GM18907 (cell line): ENCODE data around the gene STOM.
"Not testable (repeated sequence)": the region's sequence is repeated elsewhere in the genome, so short reads cannot be mapped to it uniquely, and the experiment has no call there.

Experiments
- ATAC-seq: cut with Tn5 transposase; IDR thresholded peaks from one replicate; pipeline ENCODE4 v1.9.1; 2021; ENCODE audit warnings: mild to moderate bottlenecking, moderate library complexity; ENCODE audit not compliant: unreplicated experiment

The STOM gene

DNA sequence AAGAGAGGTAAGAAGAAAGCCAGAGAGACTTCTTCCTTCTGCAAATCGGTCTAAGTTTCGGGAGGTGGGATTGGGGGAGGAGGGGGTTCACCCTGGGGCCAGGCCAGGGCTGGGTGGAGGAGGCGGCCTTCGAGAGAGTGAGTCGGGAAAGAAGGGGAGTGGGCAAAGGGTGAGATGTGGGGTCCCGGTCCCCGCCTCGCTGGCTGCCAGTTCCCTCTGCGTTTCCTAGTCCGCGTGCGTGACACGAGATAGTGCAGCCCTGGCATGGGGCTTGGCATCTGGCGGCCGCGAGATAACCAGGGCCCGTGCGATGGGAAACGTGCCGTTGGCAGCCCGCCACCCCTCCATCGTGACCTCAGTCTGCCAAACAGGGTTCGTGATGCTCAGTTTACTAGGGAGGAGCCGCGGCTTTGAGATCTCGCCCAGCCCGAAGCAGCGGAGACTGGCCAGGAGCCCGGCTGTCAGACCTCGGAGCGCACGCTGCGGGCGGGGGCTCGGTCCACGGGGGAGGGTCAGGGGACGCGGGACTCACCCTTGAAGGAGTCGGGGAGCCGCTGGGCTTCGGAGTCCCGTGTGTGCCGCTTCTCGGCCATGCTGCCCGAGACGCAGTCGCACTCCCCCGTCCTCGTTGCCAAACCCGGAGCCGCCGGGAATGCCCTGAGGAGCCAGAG, at the start of gene STOM:
TSS of gene STOM (minus strand) at position 656 of the 671 bp plus-strand sequence. CDS start at position 593, 63 bp downstream.
- peak; percentile 62 for ATAC-seq

DNA sequence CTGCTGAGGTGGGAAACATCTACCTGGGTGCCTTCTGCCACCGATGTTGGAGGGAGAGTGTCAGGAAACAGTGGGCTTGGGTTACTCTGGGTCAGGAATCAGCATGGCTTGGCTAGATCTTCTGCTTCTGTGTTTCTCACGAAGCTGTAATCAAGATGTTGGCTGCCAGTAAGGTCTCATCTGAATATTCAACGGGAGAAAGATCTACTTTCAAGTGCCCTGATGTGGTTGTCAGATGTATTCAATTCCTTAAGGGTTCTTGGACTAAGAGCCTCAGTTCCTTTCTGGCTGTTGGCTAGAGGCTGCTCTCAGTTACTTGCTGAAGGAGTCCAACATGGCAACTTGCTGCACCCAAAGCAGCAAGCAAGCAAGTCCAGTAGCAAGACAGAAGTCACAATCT, 41.9 kb upstream of the STOM start:
- ATAC-seq = no peak

DNA sequence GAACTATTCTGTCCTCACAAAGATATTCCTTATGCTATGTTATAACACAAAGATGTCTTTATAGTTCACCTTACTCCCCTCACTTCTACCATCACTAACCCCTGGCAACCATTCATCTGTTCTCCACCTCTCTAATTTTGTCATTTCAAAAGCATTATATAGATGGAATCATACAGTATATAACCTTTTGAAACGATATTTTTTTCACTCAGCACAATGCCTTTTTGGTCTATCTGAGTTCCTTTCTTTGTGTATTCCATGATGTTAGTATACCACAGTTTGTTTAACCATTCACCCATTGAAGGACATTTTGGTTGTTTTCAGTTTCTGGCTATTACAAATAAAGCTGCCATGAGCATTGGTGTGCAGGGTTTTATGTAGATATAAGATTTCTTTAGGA, 35.8 kb upstream of the STOM start:
- no peak for ATAC-seq

- no peak for ATAC-seq
These were observed 34.9 kb upstream of the STOM start for GRCh38 chr9:121404906-121405305.

- no peak for ATAC-seq
These were observed 30.0 kb upstream of the STOM start for GRCh38 chr9:121399883-121400607.

- ATAC-seq = no peak
These were observed 29.3 kb upstream of the STOM start for GRCh38 chr9:121399126-121399882.

- no peak for ATAC-seq
These were observed 28.3 kb upstream of the STOM start for GRCh38 chr9:121398374-121398773.

DNA sequence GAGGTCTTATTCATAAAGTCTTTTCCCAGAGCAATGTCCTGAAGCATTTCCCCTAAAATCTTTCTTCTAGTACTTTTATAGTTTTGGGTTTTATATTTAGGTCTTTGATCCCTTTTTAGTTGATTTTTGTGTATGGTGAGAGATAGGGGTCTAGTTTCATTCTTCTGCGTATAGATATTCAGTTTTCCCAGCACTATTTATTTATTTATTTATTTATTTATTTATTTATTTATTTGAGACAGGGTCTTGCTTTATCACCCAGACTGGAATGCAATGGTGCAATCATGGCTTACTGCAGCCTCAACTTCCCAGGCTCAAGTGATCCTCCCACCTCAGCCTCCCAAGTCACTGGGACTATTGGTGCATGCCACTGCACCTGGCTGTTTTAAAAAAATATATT, 27.2 kb upstream of the STOM start:
- not testable (repeated sequence) for ATAC-seq

- no peak for ATAC-seq
These were observed 25.5 kb upstream of the STOM start for GRCh38 chr9:121395558-121395957.

DNA sequence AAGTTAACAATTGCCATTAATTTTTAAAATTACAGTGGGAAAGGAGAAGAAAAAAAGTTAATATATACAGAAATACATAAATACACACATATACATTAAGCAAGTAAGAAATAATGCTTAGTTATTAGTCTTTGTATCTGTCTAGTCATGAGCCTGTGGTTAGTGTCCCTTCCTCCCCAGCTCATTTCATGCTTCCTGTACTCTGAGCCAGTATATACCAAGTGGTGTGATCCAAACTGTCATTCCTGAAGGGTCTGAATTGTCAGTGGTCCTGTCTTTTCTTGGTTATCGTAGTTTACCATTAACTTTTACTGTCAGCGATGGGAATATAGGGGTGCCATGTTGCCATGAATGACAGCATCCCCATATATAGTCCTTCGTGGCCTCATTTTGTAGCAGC, 24.2 kb upstream of the STOM start:
- ATAC-seq = peak; percentile 45

GRCh38 chr9:121393318-121393717, 23.3 kb upstream of the STOM start:
- ATAC-seq = no peak

DNA sequence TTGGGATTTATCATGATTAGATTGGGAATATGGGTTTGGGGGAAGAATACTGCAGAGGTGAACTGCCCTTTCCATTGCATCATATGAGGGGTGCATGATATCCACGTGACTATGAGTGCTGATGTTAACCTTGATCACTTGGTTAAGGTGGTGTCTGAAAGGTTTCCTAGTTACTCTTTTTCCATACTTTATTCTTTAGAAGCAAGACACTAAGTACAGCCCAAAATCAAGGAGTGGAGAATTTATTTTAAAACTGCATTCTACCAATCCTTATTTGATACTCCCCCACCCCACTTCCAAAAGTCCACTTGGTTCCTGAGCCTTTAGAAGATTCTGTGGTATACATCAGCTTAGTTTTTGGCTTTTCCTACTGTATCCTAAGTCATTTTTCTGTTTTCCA, 20.3 kb upstream of the STOM start:
- ATAC-seq = no peak

GRCh38 chr9:121388140-121388905, 18.3 kb upstream of the STOM start:
- ATAC-seq = no peak

GRCh38 chr9:121386442-121387175, 16.6 kb upstream of the STOM start:
- ATAC-seq = no peak

GRCh38 chr9:121383715-121384114, 13.7 kb upstream of the STOM start:
- no peak for ATAC-seq

- no peak for ATAC-seq
These were observed 10.8 kb upstream of the STOM start for GRCh38 chr9:121380846-121381245.

GRCh38 chr9:121376214-121376830, 6.3 kb upstream of the STOM start:
- ATAC-seq = no peak

- ATAC-seq = no peak
These were observed 3.1 kb upstream of the STOM start for GRCh38 chr9:121373011-121373729.
